Loucy (cell line): Measurements from ENCODE around the gene SSB.

Source experiments
- H2AFZ ChIP-seq: fragments of 200-600 bp; sonication (generic); 2 replicates; pipeline ENCODE4 v1.6.0; 2016; ENCODE audit warnings: antibody characterized with exemption, mild to moderate bottlenecking, low read length, moderate library complexity
- H3F3A ChIP-seq: fragments of 200-600 bp; 2 replicates; pipeline ENCODE4 v1.6.0; 2016; ENCODE audit warnings: antibody characterized with exemption, low read depth, mild to moderate bottlenecking
- H3K27me3 ChIP-seq: fragments of 200-600 bp; sonication (generic); 2 replicates; pipeline ENCODE4 v1.6.1; 2014; ENCODE audit warnings: low read length, mild to moderate bottlenecking; ENCODE audit not compliant: insufficient read depth, poor library complexity, severe bottlenecking
- H3K36me3 ChIP-seq: fragments of 200-600 bp; sonication (generic); 2 replicates; pipeline ENCODE4 v1.6.1; 2016; ENCODE audit warnings: low read length; ENCODE audit not compliant: insufficient read depth
- H3K4me1 ChIP-seq: fragments of 200-600 bp; sonication (generic); 2 replicates; pipeline ENCODE4 v1.5.1; 2014; ENCODE audit warnings: low read length, mild to moderate bottlenecking; ENCODE audit not compliant: insufficient read depth, poor library complexity, severe bottlenecking
- H3K4me2 ChIP-seq: fragments of 200-600 bp; sonication (generic); 2 replicates; pipeline ENCODE4 v1.6.0; 2014; ENCODE audit warnings: antibody characterized with exemption, low read length, low read depth, mild to moderate bottlenecking; ENCODE audit not compliant: poor library complexity, severe bottlenecking
- H3K4me3 ChIP-seq: fragments of 200-600 bp; sonication (generic); 2 replicates; pipeline ENCODE4 v1.5.1; 2014; ENCODE audit warnings: low read length, mild to moderate bottlenecking, mixed read lengths; ENCODE audit not compliant: poor library complexity, severe bottlenecking
- H3K79me2 ChIP-seq: fragments of 200-600 bp; sonication (generic); 2 replicates; pipeline ENCODE4 v1.6.1; 2014; ENCODE audit warnings: low read length; ENCODE audit not compliant: insufficient read depth
- H3K9ac ChIP-seq: fragments of 200-600 bp; sonication (generic); 2 replicates; pipeline ENCODE4 v1.6.0; 2014; ENCODE audit warnings: mild to moderate bottlenecking, low read depth, low read length, moderate library complexity; ENCODE audit not compliant: poor library complexity, severe bottlenecking
- H3K9me2 ChIP-seq: fragments of 200-600 bp; sonication (generic); replicated peaks from 2 replicates; pipeline ENCODE4 v1.6.1; 2016; ENCODE audit warnings: low read depth, low read length, mixed read lengths
- H3K9me3 ChIP-seq: fragments of 200-600 bp; sonication (generic); 2 replicates; pipeline ENCODE4 v1.6.1; 2014; ENCODE audit warnings: mild to moderate bottlenecking, antibody characterized with exemption, low read length, low read depth; ENCODE audit not compliant: insufficient read depth
- H4K20me1 ChIP-seq: fragments of 200-600 bp; sonication (generic); 2 replicates; pipeline ENCODE4 v1.6.0; 2014; ENCODE audit warnings: antibody characterized with exemption, low read length, mild to moderate bottlenecking; ENCODE audit not compliant: insufficient read depth, poor library complexity, severe bottlenecking
- EZH2phosphoT487 ChIP-seq: fragments of 200-600 bp; IDR thresholded peaks from 2 replicates; pipeline ENCODE4 v1.6.1; 2018; ENCODE audit warnings: antibody characterized with exemption, mild to moderate bottlenecking, moderate library complexity, borderline replicate concordance
- TF ChIP-seq, protein P1 (sequence below): fragments of 200-600 bp; sonication (generic); conservative IDR thresholded peaks from 2 replicates; pipeline ENCODE4 v1.5.1; 2014; ENCODE audit warnings: mild to moderate bottlenecking, antibody characterized with exemption, low read length

Gene SSB

DNA sequence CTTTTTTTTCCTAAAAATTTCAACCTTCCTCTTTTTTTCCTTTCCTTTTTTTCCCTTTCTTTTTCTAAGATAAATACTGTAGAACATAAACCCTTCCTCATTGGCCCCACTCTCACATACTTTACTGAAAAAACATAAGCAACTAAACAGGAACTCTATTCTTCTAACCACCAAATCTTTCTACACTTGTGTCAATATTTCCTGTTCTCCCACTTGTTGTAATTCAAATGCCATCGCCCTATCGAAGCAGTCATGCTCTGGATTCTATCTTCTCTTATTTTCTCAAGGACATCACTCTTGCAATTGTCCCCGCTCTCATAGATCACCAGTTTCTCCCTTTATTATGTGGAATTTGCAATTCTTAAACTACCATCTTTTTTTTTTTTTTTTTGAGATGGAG is 20.2 kb upstream of the SSB start:
- Histone ChIP-seq H3K9me2 (no peaks in the 10 kb centered on the region), H3F3A (no peaks in the 10 kb centered on the region), H2AFZ (no peak overlapping the region), H3K4me1 (no peaks in the 10 kb centered on the region), H4K20me1 (no peaks in the 10 kb centered on the region), H3K27me3 (no peaks in the 10 kb centered on the region), H3K4me2 (no peak overlapping the region), H3K9ac (no peak overlapping the region), H3K4me3 (no peak overlapping the region), H3K9me3 (no peaks in the 10 kb centered on the region), H3K36me3 (no peaks in the 10 kb centered on the region), H3K79me2 (no peaks in the 10 kb centered on the region)
- TF ChIP-seq, protein P1, sequence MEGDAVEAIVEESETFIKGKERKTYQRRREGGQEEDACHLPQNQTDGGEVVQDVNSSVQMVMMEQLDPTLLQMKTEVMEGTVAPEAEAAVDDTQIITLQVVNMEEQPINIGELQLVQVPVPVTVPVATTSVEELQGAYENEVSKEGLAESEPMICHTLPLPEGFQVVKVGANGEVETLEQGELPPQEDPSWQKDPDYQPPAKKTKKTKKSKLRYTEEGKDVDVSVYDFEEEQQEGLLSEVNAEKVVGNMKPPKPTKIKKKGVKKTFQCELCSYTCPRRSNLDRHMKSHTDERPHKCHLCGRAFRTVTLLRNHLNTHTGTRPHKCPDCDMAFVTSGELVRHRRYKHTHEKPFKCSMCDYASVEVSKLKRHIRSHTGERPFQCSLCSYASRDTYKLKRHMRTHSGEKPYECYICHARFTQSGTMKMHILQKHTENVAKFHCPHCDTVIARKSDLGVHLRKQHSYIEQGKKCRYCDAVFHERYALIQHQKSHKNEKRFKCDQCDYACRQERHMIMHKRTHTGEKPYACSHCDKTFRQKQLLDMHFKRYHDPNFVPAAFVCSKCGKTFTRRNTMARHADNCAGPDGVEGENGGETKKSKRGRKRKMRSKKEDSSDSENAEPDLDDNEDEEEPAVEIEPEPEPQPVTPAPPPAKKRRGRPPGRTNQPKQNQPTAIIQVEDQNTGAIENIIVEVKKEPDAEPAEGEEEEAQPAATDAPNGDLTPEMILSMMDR = no peak
- no peak for TF ChIP-seq EZH2phosphoT487

DNA sequence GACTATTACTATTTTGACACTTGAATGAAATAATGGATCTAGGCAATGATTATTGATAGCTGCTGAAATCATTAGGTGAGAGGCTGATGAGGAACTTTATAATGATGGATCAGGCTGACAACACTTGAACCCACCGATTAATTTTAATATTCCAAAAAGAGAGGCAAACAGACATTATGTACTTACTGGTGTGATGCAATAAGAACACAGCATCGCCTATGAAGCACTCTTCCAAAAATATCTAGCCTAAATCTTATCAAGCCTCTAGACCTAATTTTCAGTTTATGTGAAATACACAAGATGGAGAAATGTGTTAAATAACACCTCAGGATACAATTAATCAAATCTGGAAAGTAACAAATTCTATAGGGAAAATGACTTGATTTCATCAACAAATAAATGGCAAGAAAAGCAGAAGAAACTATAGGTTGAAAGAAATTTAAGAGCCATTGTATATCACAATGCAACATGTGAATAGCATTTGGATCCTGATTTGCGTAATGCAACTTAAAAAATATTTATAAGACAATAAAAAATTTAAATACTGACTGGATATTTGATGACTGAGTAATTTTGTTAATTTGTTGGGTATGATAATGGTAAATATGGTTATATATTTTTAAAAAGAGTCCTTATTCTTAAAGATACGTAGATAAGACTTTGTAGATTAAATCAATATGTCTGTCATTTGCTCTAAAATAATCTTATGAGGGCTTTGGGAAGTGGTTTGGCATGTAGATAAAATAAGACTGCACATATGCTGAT is 17.2 kb upstream of the SSB start:
- Histone ChIP-seq H3F3A (no peaks in the 10 kb centered on the region), H3K9me2 (no peaks in the 10 kb centered on the region), H3K9me3 (no peaks in the 10 kb centered on the region), H3K4me3 (no peak overlapping the region), H3K79me2 (no peaks in the 10 kb centered on the region), H4K20me1 (no peaks in the 10 kb centered on the region), H3K27me3 (no peaks in the 10 kb centered on the region), H2AFZ (no peak overlapping the region), H3K4me1 (no peaks in the 10 kb centered on the region), H3K36me3 (no peaks in the 10 kb centered on the region), H3K4me2 (no peak overlapping the region), H3K9ac (no peak overlapping the region)
- TF ChIP-seq, protein P1 = no peak
- TF ChIP-seq EZH2phosphoT487 = no peak

DNA sequence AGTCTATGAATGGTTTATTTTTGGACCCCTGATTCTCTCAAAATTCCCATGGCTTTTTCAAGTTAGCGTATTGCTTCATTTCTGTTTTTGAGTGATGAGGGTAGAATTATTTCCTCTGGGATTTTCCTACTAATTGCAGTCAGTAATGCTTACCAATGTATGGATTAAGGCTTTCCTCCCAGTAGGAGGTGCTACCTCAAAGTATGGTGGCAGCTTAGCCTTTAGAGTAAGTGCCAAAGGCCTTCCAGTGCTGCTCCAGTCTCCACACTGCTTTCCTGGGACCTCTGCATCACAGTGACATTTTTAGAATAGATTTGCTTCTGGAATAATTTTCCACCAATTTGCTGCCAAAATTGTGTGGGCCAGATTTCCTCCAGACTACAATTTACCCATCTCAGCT is 16.2 kb upstream of the SSB start:
- Histone ChIP-seq H2AFZ (no peak overlapping the region), H3K9ac (no peak overlapping the region), H3F3A (no peaks in the 10 kb centered on the region), H3K4me2 (no peak overlapping the region), H3K79me2 (no peaks in the 10 kb centered on the region), H3K27me3 (no peaks in the 10 kb centered on the region), H3K4me3 (no peak overlapping the region), H3K9me2 (no peaks in the 10 kb centered on the region), H4K20me1 (no peaks in the 10 kb centered on the region), H3K4me1 (no peaks in the 10 kb centered on the region), H3K9me3 (no peaks in the 10 kb centered on the region), H3K36me3 (no peaks in the 10 kb centered on the region)
- TF ChIP-seq, protein P1 = 0 out of 2 replicates have a peak, but pooled peaks have one; percentile 15
- TF ChIP-seq EZH2phosphoT487 = no peak
